ENCODE measurements around the gene MAPK11.

- TF ChIP-seq CTCF (conservative IDR thresholded peaks at IDR 0.05; ENCODE audit: low read length) (no peak), EZH2phosphoT487 (IDR thresholded peaks at IDR 0.05; ENCODE audit: borderline replicate concordance) (no peak)
These were observed 29.0 kb upstream of the MAPK11 start for GRCh38 chr22:50298937-50299784.
